Vagina (tissue), 2 donors: ENCODE data around the gene SPRED1. TPM values are rescaled to one million over a fixed set of nuclear protein-coding genes. Genes with fewer than 3 reads are reported as not detected.

Experiments
- DNase-seq, 2 donors: peaks; one replicate each; pipeline ENCODE4 v3.0.0-alpha.2; 2017; ENCODE audit errors: extremely low spot score in 2 of 2
- H3K27ac ChIP-seq: fragments of 200-600 bp; sonication (generic); one replicate; pipeline ENCODE4 v1.5.1; 2019
- H3K27me3 ChIP-seq: fragments of 200-600 bp; sonication (generic); one replicate; pipeline ENCODE4 v1.5.1; 2019
- H3K36me3 ChIP-seq, 2 donors: fragments of 200-600 bp; sonication (generic); one replicate each; pipeline ENCODE4 v1.5.1; 2017 to 2019
- H3K4me1 ChIP-seq: fragments of 200-600 bp; sonication (generic); one replicate; pipeline ENCODE4 v1.5.1; 2019
- H3K4me3 ChIP-seq, 2 donors: fragments of 200-600 bp; sonication (generic); 1 replicate in 1 of 2; 2 replicates in 1 of 2; pipeline ENCODE4 v1.5.1; 2016 to 2019
- H3K9me3 ChIP-seq: fragments of 200-600 bp; sonication (generic); one replicate; pipeline ENCODE4 v1.5.1; 2019
- POLR2A ChIP-seq, 2 donors: fragments of 450-650 bp; IDR thresholded peaks; one replicate each; pipeline ENCODE4 v1.6.1; 2017; ENCODE audit warnings: antibody characterized with exemption in 2 of 2, mild to moderate bottlenecking in 2 of 2, moderate library complexity in 2 of 2
- POLR2AphosphoS5 ChIP-seq, 2 donors: sonication (generic); formaldehyde crosslinking; IDR thresholded peaks; one replicate each; pipeline ENCODE4 v1.9.0; 2017; ENCODE audit warnings: antibody characterized with exemption in 2 of 2, mild to moderate bottlenecking in 2 of 2, low read depth in 1 of 2; ENCODE audit not compliant: insufficient read depth in 1 of 2
- intact Hi-C: fragments of 100-400 bp; cut with DNase I; formaldehyde crosslinking; loops from one replicate; pipeline ENCODE4 v1.15.1; 2023
- total RNA-seq: library from RNA; depleted of rRNA; stranded (reverse); fragments of >200 nt; gene quantifications from one replicate; pipeline ENCODE4 v1.2.3, GENCODE V29; 2016
- TF ChIP-seq, protein P1 (sequence below), 3 experiments: fragments of 450-650 bp in 2 of 3; fragments of 200-600 bp in 1 of 3; sonication (generic) in 1 of 3; IDR thresholded peaks; one replicate each; pipeline ENCODE4 v1.5.1; 2017 to 2019; ENCODE audit warnings: antibody characterized with exemption in 3 of 3, mild to moderate bottlenecking in 2 of 3, moderate library complexity in 2 of 3

Gene SPRED1
- total RNA-seq, 1 donor from 2014 or later, result 16.7 TPM

DNA sequence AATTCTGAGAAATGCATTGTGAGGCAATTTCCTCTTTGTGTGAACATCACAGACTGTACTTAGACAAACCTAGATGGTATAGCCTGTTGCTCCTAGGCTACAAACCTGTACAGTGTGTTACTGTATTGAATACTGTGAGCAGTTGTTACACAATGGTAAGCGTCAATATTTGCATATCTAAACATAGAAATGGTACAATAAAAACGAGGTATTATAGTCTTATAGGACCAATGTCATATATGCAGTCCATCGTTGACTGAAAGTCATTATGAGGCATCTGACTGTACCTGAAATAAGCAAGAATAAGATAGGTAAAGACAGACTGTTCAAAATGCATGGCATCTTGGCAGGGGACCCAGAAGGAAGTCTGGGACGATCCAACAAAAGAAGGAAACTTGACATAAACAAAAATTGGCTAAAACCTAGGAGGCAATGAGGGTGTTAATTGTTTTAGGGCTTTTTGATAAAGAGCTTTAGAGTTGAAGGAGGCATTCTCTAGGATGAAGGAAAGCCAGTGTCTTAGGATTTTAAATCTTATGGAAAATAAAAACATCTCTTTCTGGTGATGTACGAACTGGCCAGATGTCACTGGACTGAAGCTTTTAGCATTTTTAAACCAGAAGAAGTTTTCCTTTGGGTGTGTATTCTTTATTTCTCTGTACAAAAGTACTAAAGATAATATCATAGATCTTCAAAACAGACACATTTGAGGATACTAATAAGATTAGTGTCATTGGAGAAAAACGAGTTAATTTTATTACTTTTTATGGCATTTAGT lies 9.2 kb upstream of the SPRED1 start:
- TF ChIP-seq POLR2AphosphoS5 (IDR thresholded peaks at IDR 0.05; ENCODE audit: insufficient read depth in 1 of 2, low read depth in 1 of 2), result no peak
- TF ChIP-seq POLR2A (IDR thresholded peaks at IDR 0.05), result no peak
- TF ChIP-seq, protein P1, sequence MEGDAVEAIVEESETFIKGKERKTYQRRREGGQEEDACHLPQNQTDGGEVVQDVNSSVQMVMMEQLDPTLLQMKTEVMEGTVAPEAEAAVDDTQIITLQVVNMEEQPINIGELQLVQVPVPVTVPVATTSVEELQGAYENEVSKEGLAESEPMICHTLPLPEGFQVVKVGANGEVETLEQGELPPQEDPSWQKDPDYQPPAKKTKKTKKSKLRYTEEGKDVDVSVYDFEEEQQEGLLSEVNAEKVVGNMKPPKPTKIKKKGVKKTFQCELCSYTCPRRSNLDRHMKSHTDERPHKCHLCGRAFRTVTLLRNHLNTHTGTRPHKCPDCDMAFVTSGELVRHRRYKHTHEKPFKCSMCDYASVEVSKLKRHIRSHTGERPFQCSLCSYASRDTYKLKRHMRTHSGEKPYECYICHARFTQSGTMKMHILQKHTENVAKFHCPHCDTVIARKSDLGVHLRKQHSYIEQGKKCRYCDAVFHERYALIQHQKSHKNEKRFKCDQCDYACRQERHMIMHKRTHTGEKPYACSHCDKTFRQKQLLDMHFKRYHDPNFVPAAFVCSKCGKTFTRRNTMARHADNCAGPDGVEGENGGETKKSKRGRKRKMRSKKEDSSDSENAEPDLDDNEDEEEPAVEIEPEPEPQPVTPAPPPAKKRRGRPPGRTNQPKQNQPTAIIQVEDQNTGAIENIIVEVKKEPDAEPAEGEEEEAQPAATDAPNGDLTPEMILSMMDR (IDR thresholded peaks at IDR 0.05), result no peak
- no peaks in the 10 kb centered on the region for H3K4me1 ChIP-seq
- no peaks in the 10 kb centered on the region for H3K27me3 ChIP-seq
- H3K4me3 ChIP-seq, result no peak overlapping the region
- intact Hi-C loops, result no loop called here
- H3K27ac ChIP-seq, result no peak overlapping the region
- no peak for DNase-seq
- H3K36me3 ChIP-seq, result no peaks in the 10 kb centered on the region
- no peaks in the 10 kb centered on the region for H3K9me3 ChIP-seq

DNA sequence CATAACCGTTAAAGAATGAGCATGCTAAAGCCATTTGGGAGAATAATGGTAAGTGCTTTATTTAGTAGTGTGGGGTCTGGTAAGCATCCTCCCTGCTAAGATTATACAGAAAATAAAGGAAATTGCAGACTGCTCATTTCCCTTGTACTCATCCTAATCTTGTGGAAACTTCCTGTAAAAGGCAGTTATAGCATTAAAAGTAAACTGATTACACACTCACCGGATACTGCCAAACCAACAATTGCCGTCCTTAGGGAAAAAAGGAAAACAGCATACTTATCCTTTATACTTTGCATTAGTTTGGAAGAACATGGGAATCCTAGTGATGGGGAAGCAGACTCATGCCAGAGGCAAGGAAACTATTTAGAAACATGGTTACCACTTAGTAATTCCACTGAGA lies 5.3 kb upstream of the SPRED1 start:
- Histone ChIP-seq H3K4me1 (no peaks in the 10 kb centered on the region), H3K9me3 (no peaks in the 10 kb centered on the region), H3K27me3 (no peaks in the 10 kb centered on the region), H3K36me3 (no peaks in the 10 kb centered on the region), H3K27ac (no peak overlapping the region), H3K4me3 (no peak overlapping the region)
- no peak for TF ChIP-seq POLR2A (IDR thresholded peaks at IDR 0.05)
- no peak for TF ChIP-seq POLR2AphosphoS5 (IDR thresholded peaks at IDR 0.05; ENCODE audit: insufficient read depth in 1 of 2, low read depth in 1 of 2)
- TF ChIP-seq, protein P1 (IDR thresholded peaks at IDR 0.05), result no peak
- no peak for DNase-seq
- intact Hi-C loops, result no loop called here

GRCh38 chr15:38253351-38253781 lies 730 bp downstream of the SPRED1 start:
- DNase-seq, result no peak
- Histone ChIP-seq H3K27ac (peak overlapping the region; percentile 99), H3K4me1 (peaks cover 36% of the 10 kb centered on the region), H3K4me3 (peak overlapping the region; percentile 83 to 91), H3K9me3 (no peaks in the 10 kb centered on the region), H3K36me3 (no peaks in the 10 kb centered on the region), H3K27me3 (no peaks in the 10 kb centered on the region)
- no peak for TF ChIP-seq POLR2A (IDR thresholded peaks at IDR 0.05)
- TF ChIP-seq, protein P1 (IDR thresholded peaks at IDR 0.05), result no peak
- TF ChIP-seq POLR2AphosphoS5 (IDR thresholded peaks at IDR 0.05; ENCODE audit: insufficient read depth in 1 of 2, low read depth in 1 of 2), result no peak
- intact Hi-C loops, result loop anchor here (2.0 kb wide), 1 partner anchor 123 kb away; no protein-coding TSS in a partner anchor

- Histone ChIP-seq H3K4me3 (peak overlapping the region; percentile 83 to 91), H3K27me3 (no peaks in the 10 kb centered on the region), H3K27ac (peak overlapping the region; percentile 99), H3K4me1 (peaks cover 39% of the 10 kb centered on the region), H3K36me3 (no peaks in the 10 kb centered on the region), H3K9me3 (no peaks in the 10 kb centered on the region)
- DNase-seq, result no peak
- TF ChIP-seq POLR2A (IDR thresholded peaks at IDR 0.05) (no peak), POLR2AphosphoS5 (IDR thresholded peaks at IDR 0.05; ENCODE audit: insufficient read depth in 1 of 2, low read depth in 1 of 2) (peak in 1 of 2 donors; percentile 60)
- intact Hi-C loops, result no loop called here
Observed at GRCh38 chr15:38254051-38254883, 1.6 kb downstream of the SPRED1 start.

DNA sequence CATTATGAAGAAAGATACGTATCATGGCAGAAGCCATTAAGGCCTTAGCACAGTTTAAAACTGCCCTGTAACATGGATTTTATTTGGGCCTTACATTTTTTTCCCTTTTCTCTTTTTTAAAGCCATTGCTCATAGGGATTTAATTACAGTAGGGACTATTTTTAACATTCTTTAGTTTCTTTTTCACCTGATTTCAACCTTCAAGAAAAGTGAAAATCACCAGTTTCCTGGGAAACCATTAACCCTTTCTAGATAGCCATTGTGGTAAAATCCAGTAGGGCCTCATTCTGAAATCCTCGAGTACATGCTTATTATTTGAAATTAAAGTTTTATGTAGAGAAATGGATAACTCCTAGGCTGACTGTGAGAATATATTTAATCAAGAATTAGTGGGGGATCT lies 3.1 kb downstream of the SPRED1 start:
- DNase-seq, result no peak
- H3K36me3 ChIP-seq, result no peaks in the 10 kb centered on the region
- H3K9me3 ChIP-seq, result no peaks in the 10 kb centered on the region
- H3K4me1 ChIP-seq, result peaks cover 41% of the 10 kb centered on the region
- intact Hi-C loops, result loop anchor here (5.0 kb wide), 1 partner anchor 637 kb away; no protein-coding TSS in a partner anchor
- H3K27me3 ChIP-seq, result no peaks in the 10 kb centered on the region
- H3K27ac ChIP-seq, result peak overlapping the region; percentile 99
- TF ChIP-seq, protein P1 (IDR thresholded peaks at IDR 0.05), result no peak
- no peak for TF ChIP-seq POLR2A (IDR thresholded peaks at IDR 0.05)
- TF ChIP-seq POLR2AphosphoS5 (IDR thresholded peaks at IDR 0.05; ENCODE audit: insufficient read depth in 1 of 2, low read depth in 1 of 2), result no peak
- peak overlapping the region in 1 of 2 donors; percentile 91 for H3K4me3 ChIP-seq
